NCI-H2171 (cell line): Measurements from ENCODE around the gene MAL.

Source experiments
- DNase-seq: peaks from one replicate; lab custom pipeline; 2025; lab: John Stamatoyannopoulos, UW

Gene MAL

GRCh38 chr2:95025406-95026319, at the start of gene MAL:
MAL (plus strand) TSS chr2:95025708; CDS start chr2:95025793, 85 bp downstream.
- DNase-seq = peak; percentile 6

GRCh38 chr2:94977826-94978225, 47.7 kb upstream of the MAL start:
- no peak for DNase-seq

- DNase-seq = no peak
Observed at GRCh38 chr2:94978917-94979316, 46.6 kb upstream of the MAL start.

GRCh38 chr2:94979406-94980375, 45.8 kb upstream of the MAL start:
- DNase-seq = no peak

GRCh38 chr2:94980406-94980805, 45.1 kb upstream of the MAL start:
- no peak for DNase-seq

- DNase-seq = no peak
Observed at GRCh38 chr2:94982156-94982555, 43.4 kb upstream of the MAL start.

- no peak for DNase-seq
Observed at GRCh38 chr2:94982675-94983074, 42.8 kb upstream of the MAL start.

GRCh38 chr2:94984964-94985575, 40.4 kb upstream of the MAL start:
- no peak for DNase-seq

GRCh38 chr2:94985636-94986035, 39.9 kb upstream of the MAL start:
- DNase-seq = no peak

- peak; percentile 40 for DNase-seq
Observed at GRCh38 chr2:94986392-94986963, 39.0 kb upstream of the MAL start.

- DNase-seq = no peak
Observed at GRCh38 chr2:94987074-94988020, 38.2 kb upstream of the MAL start.

GRCh38 chr2:94990956-94991355, 34.6 kb upstream of the MAL start:
- no peak for DNase-seq

GRCh38 chr2:94992360-94992759, 33.1 kb upstream of the MAL start:
- no peak for DNase-seq

- no peak for DNase-seq
Observed at GRCh38 chr2:94993176-94994062, 32.1 kb upstream of the MAL start.

GRCh38 chr2:94994063-94994913, 31.2 kb upstream of the MAL start:
- no peak for DNase-seq

GRCh38 chr2:94994914-94995552, 30.5 kb upstream of the MAL start:
- DNase-seq = no peak

GRCh38 chr2:94995553-94996304, 29.8 kb upstream of the MAL start:
- DNase-seq = no peak
